ENCODE results near the gene SCARF1.

SCARF1 gene

GRCh38 chr17:1646199-1646875 is 805 bp upstream of the SCARF1 start:
- TF ChIP-seq CTCF (conservative IDR thresholded peaks at IDR 0.05; ENCODE audit: control insufficient read depth, insufficient read depth, low read depth, low read length) = no peak
- no peak overlapping the region for H3K4me3 ChIP-seq (ENCODE audit: control insufficient read depth, low read depth, low read length)
- no peak for DNase-seq (ENCODE audit: low read depth)

GRCh38 chr17:1644493-1645206 is 882 bp downstream of the SCARF1 start:
- TF ChIP-seq CTCF (conservative IDR thresholded peaks at IDR 0.05; ENCODE audit: control insufficient read depth, insufficient read depth, low read depth, low read length) = no peak
- no peak overlapping the region for H3K4me3 ChIP-seq (ENCODE audit: control insufficient read depth, low read depth, low read length)
- peak; percentile 48 for DNase-seq (ENCODE audit: low read depth)

- H3K4me3 ChIP-seq (ENCODE audit: control insufficient read depth, low read depth, low read length) = no peak overlapping the region
- DNase-seq (ENCODE audit: low read depth) = no peak
- no peak for TF ChIP-seq CTCF (conservative IDR thresholded peaks at IDR 0.05; ENCODE audit: control insufficient read depth, insufficient read depth, low read depth, low read length)
Observed at GRCh38 chr17:1643999-1644492, 1.5 kb downstream of the SCARF1 start.

GRCh38 chr17:1643293-1643998 is 2.1 kb downstream of the SCARF1 start:
- H3K4me3 ChIP-seq (ENCODE audit: control insufficient read depth, low read depth, low read length) = no peak overlapping the region
- no peak for TF ChIP-seq CTCF (conservative IDR thresholded peaks at IDR 0.05; ENCODE audit: control insufficient read depth, insufficient read depth, low read depth, low read length)
- no peak for DNase-seq (ENCODE audit: low read depth)

GRCh38 chr17:1641065-1641403 is 4.5 kb downstream of the SCARF1 start:
- TF ChIP-seq CTCF (conservative IDR thresholded peaks at IDR 0.05; ENCODE audit: control insufficient read depth, insufficient read depth, low read depth, low read length) = no peak
- DNase-seq (ENCODE audit: low read depth) = no peak
- H3K4me3 ChIP-seq (ENCODE audit: control insufficient read depth, low read depth, low read length) = no peak overlapping the region

- no peak overlapping the region for H3K4me3 ChIP-seq (ENCODE audit: control insufficient read depth, low read depth, low read length)
- no peak for DNase-seq (ENCODE audit: low read depth)
- TF ChIP-seq CTCF (conservative IDR thresholded peaks at IDR 0.05; ENCODE audit: control insufficient read depth, insufficient read depth, low read depth, low read length) = no peak
Observed at GRCh38 chr17:1640329-1641064, 5.0 kb downstream of the SCARF1 start.

All from fibroblast of mammary gland (primary cell).